HEK293 (cell line): ENCODE measurements around the gene FKBP14.
A peak's percentile ranks its signal among the peaks of the same experiment; 100 is the strongest.

Experiments
- CTCF ChIA-PET: fragments of 350-600 bp; formaldehyde crosslinking; extraction: SDS; loops from one replicate; lab custom pipeline; 2021; ENCODE audit warnings: antibody characterized with exemption; lab: Yijun Ruan, JAX
- POLR2A ChIA-PET: fragments of 300-600 bp; formaldehyde crosslinking; extraction: SDS; loops from one replicate; lab custom pipeline; 2020; ENCODE audit warnings: antibody characterized with exemption, inconsistent platforms; lab: Yijun Ruan, JAX
- H3K27ac ChIP-seq: fragments of 200-500 bp; sonication (Bioruptor generic); 2 replicates; pipeline ENCODE4 v1.5.1; 2014; ENCODE audit warnings: low read depth, low read length, control low read depth, inconsistent platforms; ENCODE audit errors: extremely low read depth
- H3K36me3 ChIP-seq, 2 experiments: fragments of 200-500 bp in 1 of 2; sonication (Bioruptor generic) in 1 of 2; 1 replicate in 1 of 2; 2 replicates in 1 of 2; pipeline ENCODE4 v1.5.1; 2014 to 2017; ENCODE audit warnings: inconsistent platforms in 2 of 2, low read length in 2 of 2; ENCODE audit not compliant: control insufficient read depth in 2 of 2, insufficient read depth in 1 of 2
- H3K4me1 ChIP-seq: fragments of 200-500 bp; sonication (Bioruptor generic); 2 replicates; pipeline ENCODE4 v1.5.1; 2014; ENCODE audit warnings: mild to moderate bottlenecking, low read length, inconsistent platforms; ENCODE audit not compliant: control insufficient read depth, insufficient read depth
- H3K4me3 ChIP-seq: 2 replicates; pipeline ENCODE4 v1.5.1; 2011; ENCODE audit warnings: low read depth, mild to moderate bottlenecking, control low read depth, low read length, moderate library complexity
- H3K9me3 ChIP-seq: fragments of 200-500 bp; sonication (Bioruptor generic); 2 replicates; pipeline ENCODE4 v1.5.1; 2014; ENCODE audit warnings: low read depth, low read length, inconsistent platforms; ENCODE audit not compliant: control insufficient read depth, insufficient read depth
- EGR2 ChIP-seq: fragments of 450-650 bp; formaldehyde crosslinking; IDR thresholded peaks from 2 replicates; pipeline ENCODE4 v1.5.1; 2016; ENCODE audit warnings: low read depth, missing biosample characterization, missing genetic modification characterization
- GLIS1 ChIP-seq: fragments of 450-650 bp; formaldehyde crosslinking; IDR thresholded peaks from 2 replicates; pipeline ENCODE4 v1.5.1; 2016; ENCODE audit warnings: missing biosample characterization, missing genetic modification characterization
- HIC1 ChIP-seq: fragments of 450-650 bp; formaldehyde crosslinking; IDR thresholded peaks from 2 replicates; pipeline ENCODE4 v1.5.1; 2016; ENCODE audit warnings: missing biosample characterization, missing genetic modification characterization
- SP2 ChIP-seq: fragments of 450-650 bp; formaldehyde crosslinking; IDR thresholded peaks from 2 replicates; pipeline ENCODE4 v1.5.1; 2016; ENCODE audit warnings: missing biosample characterization, missing genetic modification characterization
- ZBTB48 ChIP-seq: fragments of 450-650 bp; formaldehyde crosslinking; IDR thresholded peaks from 2 replicates; pipeline ENCODE4 v1.5.1; 2016; ENCODE audit warnings: missing biosample characterization, missing genetic modification characterization
- ZBTB8A ChIP-seq: fragments of 450-650 bp; formaldehyde crosslinking; IDR thresholded peaks from 2 replicates; pipeline ENCODE4 v1.5.1; 2016; ENCODE audit warnings: missing biosample characterization, missing genetic modification characterization
- ZNF174 ChIP-seq: fragments of 450-650 bp; formaldehyde crosslinking; IDR thresholded peaks from 2 replicates; pipeline ENCODE4 v1.5.0; 2017; ENCODE audit warnings: missing biosample characterization, mild to moderate bottlenecking, missing genetic modification characterization
- ZNF223 ChIP-seq: fragments of 450-650 bp; formaldehyde crosslinking; IDR thresholded peaks from 2 replicates; pipeline ENCODE4 v1.5.1; 2016; ENCODE audit warnings: missing biosample characterization, missing genetic modification characterization
- ZNF266 ChIP-seq: fragments of 450-650 bp; formaldehyde crosslinking; IDR thresholded peaks from 2 replicates; pipeline ENCODE4 v1.5.1; 2016; ENCODE audit warnings: missing biosample characterization, missing genetic modification characterization, low read depth
- ZNF398 ChIP-seq: fragments of 450-650 bp; formaldehyde crosslinking; IDR thresholded peaks from 2 replicates; pipeline ENCODE4 v1.5.1; 2017; ENCODE audit warnings: missing biosample characterization, missing genetic modification characterization
- ZNF510 ChIP-seq: fragments of 450-650 bp; formaldehyde crosslinking; IDR thresholded peaks from 2 replicates; pipeline ENCODE4 v1.5.1; 2018; ENCODE audit warnings: mild to moderate bottlenecking, missing genetic modification characterization, missing biosample characterization; ENCODE audit not compliant: insufficient replicate concordance
- ZNF600 ChIP-seq: fragments of 450-650 bp; formaldehyde crosslinking; IDR thresholded peaks from 2 replicates; pipeline ENCODE4 v1.5.1; 2016; ENCODE audit warnings: missing biosample characterization, missing genetic modification characterization
- ZNF654 ChIP-seq: fragments of 450-650 bp; formaldehyde crosslinking; IDR thresholded peaks from 2 replicates; pipeline ENCODE4 v1.5.1; 2016; ENCODE audit warnings: low read depth, missing biosample characterization, missing genetic modification characterization
- TF ChIP-seq, protein P1 (sequence below): fragments of 450-650 bp; formaldehyde crosslinking; IDR thresholded peaks from 2 replicates; pipeline ENCODE4 v1.5.1; 2016; ENCODE audit warnings: missing biosample characterization, missing genetic modification characterization, borderline replicate concordance
- TF ChIP-seq, protein P2 (sequence below): fragments of 450-650 bp; formaldehyde crosslinking; IDR thresholded peaks from 2 replicates; pipeline ENCODE4 v1.5.0; 2017; ENCODE audit warnings: missing biosample characterization, missing genetic modification characterization, borderline replicate concordance

The FKBP14 gene

DNA sequence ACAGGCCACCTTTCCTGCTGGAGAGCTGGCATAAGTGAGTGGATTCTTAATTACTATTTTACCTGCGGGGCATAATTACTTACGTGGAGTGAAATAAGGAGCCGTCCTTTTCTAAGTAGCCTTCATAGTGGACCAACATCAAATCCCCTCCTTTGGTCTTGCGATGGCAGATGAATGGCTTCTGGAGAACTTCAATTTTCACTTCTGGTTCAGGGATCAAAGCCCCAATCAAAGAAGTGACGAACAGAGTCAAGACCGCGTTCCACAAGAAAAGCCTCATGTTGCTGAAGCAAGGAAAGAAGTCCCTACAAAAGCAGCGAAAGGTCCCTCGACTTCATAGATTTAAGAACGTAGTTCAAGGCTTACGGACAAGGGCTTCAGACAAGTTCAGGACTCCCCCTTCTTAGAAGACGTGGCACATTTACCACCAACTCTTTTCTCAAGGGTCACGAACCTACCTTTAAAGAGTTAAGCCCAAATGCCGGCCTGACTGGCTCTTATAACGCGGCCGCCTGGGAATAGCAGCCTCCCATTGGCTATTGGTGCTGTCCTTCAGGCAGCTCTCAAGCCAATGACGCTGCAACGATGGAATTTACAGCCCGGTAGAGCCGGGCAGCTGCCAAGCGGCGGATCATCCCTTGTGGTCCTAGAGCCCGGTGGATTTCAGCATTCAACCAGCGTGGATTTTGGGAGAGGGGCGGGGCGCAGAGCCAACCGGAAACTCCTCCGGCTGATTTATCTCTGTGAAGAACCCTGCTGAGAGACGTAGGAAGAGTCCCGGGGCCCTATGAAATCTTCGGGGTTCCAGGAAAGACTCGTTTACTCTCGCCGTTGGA, at the start of gene FKBP14 (continued):
- TF ChIP-seq, protein P1, sequence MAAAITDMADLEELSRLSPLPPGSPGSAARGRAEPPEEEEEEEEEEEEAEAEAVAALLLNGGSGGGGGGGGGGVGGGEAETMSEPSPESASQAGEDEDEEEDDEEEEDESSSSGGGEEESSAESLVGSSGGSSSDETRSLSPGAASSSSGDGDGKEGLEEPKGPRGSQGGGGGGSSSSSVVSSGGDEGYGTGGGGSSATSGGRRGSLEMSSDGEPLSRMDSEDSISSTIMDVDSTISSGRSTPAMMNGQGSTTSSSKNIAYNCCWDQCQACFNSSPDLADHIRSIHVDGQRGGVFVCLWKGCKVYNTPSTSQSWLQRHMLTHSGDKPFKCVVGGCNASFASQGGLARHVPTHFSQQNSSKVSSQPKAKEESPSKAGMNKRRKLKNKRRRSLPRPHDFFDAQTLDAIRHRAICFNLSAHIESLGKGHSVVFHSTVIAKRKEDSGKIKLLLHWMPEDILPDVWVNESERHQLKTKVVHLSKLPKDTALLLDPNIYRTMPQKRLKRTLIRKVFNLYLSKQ = no peak
- TF ChIP-seq ZNF398 (tag by site-specific recombination) (no peak), ZNF600 (tag by site-specific recombination) (peak; percentile 30; the same call in 1 of the 2 replicates), SP2 (tag by site-specific recombination) (peak; percentile 87), ZNF174 (no peak), EGR2 (tag by site-specific recombination) (no peak), ZNF223 (tag by site-specific recombination) (no peak), ZBTB8A (tag by site-specific recombination) (peak; percentile 39; the same call in 1 of the 2 replicates), GLIS1 (tag by site-specific recombination) (peak; percentile 64), ZBTB48 (peak; percentile 90), HIC1 (tag by site-specific recombination) (peak; percentile 88)
- TF ChIP-seq, protein P2, sequence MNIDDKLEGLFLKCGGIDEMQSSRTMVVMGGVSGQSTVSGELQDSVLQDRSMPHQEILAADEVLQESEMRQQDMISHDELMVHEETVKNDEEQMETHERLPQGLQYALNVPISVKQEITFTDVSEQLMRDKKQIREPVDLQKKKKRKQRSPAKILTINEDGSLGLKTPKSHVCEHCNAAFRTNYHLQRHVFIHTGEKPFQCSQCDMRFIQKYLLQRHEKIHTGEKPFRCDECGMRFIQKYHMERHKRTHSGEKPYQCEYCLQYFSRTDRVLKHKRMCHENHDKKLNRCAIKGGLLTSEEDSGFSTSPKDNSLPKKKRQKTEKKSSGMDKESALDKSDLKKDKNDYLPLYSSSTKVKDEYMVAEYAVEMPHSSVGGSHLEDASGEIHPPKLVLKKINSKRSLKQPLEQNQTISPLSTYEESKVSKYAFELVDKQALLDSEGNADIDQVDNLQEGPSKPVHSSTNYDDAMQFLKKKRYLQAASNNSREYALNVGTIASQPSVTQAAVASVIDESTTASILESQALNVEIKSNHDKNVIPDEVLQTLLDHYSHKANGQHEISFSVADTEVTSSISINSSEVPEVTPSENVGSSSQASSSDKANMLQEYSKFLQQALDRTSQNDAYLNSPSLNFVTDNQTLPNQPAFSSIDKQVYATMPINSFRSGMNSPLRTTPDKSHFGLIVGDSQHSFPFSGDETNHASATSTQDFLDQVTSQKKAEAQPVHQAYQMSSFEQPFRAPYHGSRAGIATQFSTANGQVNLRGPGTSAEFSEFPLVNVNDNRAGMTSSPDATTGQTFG (tag by site-specific recombination) = no peak

DNA sequence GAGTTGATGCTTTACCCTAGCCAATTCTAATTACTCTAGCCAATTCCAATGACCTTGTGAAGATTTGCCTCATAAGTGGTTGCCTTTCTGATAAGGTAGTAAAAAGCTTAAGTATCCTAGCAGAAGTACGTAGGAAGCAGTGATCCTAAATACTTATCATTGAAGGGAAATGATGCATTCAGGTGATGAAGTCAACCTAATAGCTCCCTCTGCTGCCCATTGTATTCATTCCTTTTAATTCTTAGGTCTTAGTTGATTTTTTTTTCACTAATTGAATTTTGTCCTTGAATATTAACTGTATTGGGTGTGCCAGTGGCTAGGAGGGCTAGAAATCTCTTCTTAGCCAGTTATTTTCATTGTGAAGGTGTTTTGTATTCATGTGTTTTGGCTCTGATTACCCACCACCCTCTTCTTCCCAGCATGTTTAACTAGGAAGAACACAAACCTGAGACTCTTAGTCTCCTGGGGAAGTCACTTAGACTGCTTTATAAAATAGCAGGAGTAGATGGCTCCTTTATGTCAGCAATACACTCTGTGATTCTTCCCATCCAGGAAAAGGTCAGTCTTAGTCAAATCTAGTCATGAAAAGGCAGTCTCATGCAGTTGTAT, 48.0 kb upstream of the FKBP14 start:
- ChIA-PET CTCF (interaction anchor here (0.6 to 4.2 kb wide), 12 partner anchors 13 to 1152 kb away, joined by 3 to 34 read pairs (median 3); no protein-coding TSS in a partner anchor), POLR2A (no interaction called here)
- H3K9me3 ChIP-seq = no peaks in the 10 kb centered on the region
- H3K36me3 ChIP-seq = peaks cover 0 to 22% of the 10 kb centered on the region in 2 experiments; a peak in 1 of 3 replicates
- H3K27ac ChIP-seq = no peak overlapping the region
- peaks cover 3% of the 10 kb centered on the region; the same call in 1 of the 2 replicates for H3K4me1 ChIP-seq
- TF ChIP-seq ZNF266 = no peak
- TF ChIP-seq ZNF654 (tag by site-specific recombination) = peak; percentile 51
- no peak for TF ChIP-seq ZNF510
- H3K4me3 ChIP-seq = no peak overlapping the region
